Skeletal muscle satellite cell (primary cell): Measurements from ENCODE around the gene MYLK4.

ENCODE experiments used
- H3K27me3 ChIP-seq: 2 replicates; pipeline ENCODE4 v1.7.0; 2013; ENCODE audit warnings: low read length; ENCODE audit not compliant: control insufficient read depth, insufficient read depth
- H3K36me3 ChIP-seq: 2 replicates; pipeline ENCODE4 v1.7.0; 2013; ENCODE audit warnings: mild to moderate bottlenecking, control low read depth, low read length; ENCODE audit not compliant: insufficient read depth
- H3K4me1 ChIP-seq: 2 replicates; pipeline ENCODE4 v1.7.0; 2013; ENCODE audit warnings: low read length; ENCODE audit not compliant: control insufficient read depth, insufficient read depth
- H3K4me2 ChIP-seq: 2 replicates; pipeline ENCODE4 v1.7.0; 2013; ENCODE audit warnings: mild to moderate bottlenecking, low read length
- H3K4me3 ChIP-seq: 2 replicates; pipeline ENCODE4 v1.7.0; 2013; ENCODE audit warnings: low read length
- H3K9ac ChIP-seq: 2 replicates; pipeline ENCODE4 v1.7.0; 2013; ENCODE audit warnings: mild to moderate bottlenecking, low read depth, low read length, moderate library complexity
- H3K9me3 ChIP-seq: replicated peaks from 2 replicates; pipeline ENCODE4 v1.7.0; 2013; ENCODE audit warnings: mild to moderate bottlenecking, control low read depth, low read length

Gene MYLK4

DNA sequence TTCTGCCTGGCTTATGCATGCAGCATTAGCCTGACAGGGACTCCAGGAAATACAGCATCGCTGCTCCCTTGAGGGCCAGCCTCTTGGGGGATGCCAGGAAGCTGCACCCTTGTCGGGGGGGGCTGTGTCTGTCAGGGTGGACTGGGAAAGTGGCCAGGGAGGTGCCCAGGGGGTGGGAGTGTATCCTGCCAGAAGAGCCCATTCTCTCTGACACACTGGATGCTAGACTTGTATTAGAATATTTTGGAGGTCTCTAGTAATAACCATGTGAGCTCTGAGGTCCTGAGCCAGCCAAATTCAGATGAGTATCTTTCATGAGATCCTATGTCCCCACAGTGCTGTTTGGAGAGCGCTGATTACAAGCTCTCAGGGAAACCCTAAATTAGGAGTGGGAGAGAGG lies 89.1 kb downstream of the MYLK4 start:
- Histone ChIP-seq H3K4me2 (no peak overlapping the region), H3K27me3 (no peaks in the 10 kb centered on the region), H3K9ac (no peak overlapping the region)

DNA sequence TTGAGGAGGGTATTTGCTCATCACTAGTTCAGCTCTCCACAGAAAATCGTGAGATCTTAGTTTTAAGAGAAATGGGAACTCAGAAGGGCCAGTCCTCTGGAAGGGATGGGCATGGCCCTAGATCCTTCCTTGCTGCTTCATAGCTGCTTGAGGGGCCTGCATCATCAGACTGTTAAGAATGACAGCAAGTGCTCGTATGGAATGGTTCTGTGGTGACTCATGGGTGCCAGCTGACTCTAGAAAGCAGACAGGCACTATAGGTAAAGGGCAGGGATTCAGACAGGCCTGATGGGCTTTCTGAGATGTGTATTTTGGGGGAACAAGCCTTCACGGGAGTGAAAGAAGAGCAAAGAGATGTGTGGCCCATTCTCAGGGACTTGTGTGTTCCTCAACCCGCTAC lies 90.8 kb downstream of the MYLK4 start:
- Histone ChIP-seq H3K4me1 (no peaks in the 10 kb centered on the region), H3K4me3 (no peak overlapping the region), H3K36me3 (no peaks in the 10 kb centered on the region), H3K27me3 (no peaks in the 10 kb centered on the region), H3K9me3 (peaks cover 3% of the 10 kb centered on the region), H3K4me2 (no peak overlapping the region), H3K9ac (no peak overlapping the region)

More for the DNA sequence above, 89.1 kb downstream of the MYLK4 start:
- H3K9me3 ChIP-seq = peaks cover 3% of the 10 kb centered on the region
- peaks cover 8% of the 10 kb centered on the region for H3K4me1 ChIP-seq
- H3K4me3 ChIP-seq = no peak overlapping the region
- no peaks in the 10 kb centered on the region for H3K36me3 ChIP-seq

DNA sequence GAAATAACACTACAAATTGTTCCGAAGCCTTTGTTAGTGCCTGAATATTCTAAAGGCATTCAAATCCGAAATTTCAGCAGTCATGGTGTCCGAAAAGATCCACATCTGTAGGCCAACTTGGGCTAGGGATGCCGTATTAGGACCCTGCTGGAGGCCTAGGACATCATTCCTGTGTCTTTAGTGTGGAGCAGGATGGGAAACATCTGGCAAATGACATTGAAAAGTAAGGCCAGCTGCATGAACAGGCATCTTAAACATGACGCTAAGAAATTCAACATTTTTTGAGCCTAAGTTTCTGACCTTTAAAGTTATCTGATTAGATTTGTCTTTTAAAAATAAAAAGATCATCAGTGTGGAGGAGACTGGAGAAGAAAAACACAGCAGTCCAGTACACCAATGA lies 91.3 kb downstream of the MYLK4 start:
- Histone ChIP-seq H3K4me3 (no peak overlapping the region), H3K9me3 (peaks cover 3% of the 10 kb centered on the region), H3K36me3 (no peaks in the 10 kb centered on the region), H3K9ac (no peak overlapping the region), H3K4me2 (no peak overlapping the region), H3K27me3 (no peaks in the 10 kb centered on the region), H3K4me1 (no peaks in the 10 kb centered on the region)

DNA sequence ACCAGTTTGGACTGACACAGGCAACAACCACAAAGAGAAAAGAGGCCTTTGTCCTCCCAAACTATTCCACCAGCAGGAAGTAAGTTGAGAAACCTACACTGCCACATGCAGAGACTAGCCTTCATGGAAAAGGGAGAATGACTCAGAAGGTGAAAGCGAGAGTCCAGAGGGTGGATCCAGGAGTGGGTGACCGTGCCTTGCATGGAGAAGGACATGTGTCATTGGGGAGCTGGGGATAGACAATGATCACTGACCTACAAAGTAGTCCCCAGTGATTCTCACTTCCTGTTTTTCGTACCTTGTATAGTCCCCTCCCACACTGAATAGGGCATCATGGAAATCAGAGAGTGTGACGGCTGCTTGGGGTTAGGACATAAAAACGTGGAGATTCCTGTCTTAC lies 91.9 kb downstream of the MYLK4 start:
- peaks cover 3% of the 10 kb centered on the region for H3K9me3 ChIP-seq
- no peak overlapping the region for H3K9ac ChIP-seq
- no peaks in the 10 kb centered on the region for H3K27me3 ChIP-seq
- no peak overlapping the region for H3K4me3 ChIP-seq
- no peaks in the 10 kb centered on the region for H3K4me1 ChIP-seq
- no peaks in the 10 kb centered on the region for H3K36me3 ChIP-seq
- H3K4me2 ChIP-seq = no peak overlapping the region

DNA sequence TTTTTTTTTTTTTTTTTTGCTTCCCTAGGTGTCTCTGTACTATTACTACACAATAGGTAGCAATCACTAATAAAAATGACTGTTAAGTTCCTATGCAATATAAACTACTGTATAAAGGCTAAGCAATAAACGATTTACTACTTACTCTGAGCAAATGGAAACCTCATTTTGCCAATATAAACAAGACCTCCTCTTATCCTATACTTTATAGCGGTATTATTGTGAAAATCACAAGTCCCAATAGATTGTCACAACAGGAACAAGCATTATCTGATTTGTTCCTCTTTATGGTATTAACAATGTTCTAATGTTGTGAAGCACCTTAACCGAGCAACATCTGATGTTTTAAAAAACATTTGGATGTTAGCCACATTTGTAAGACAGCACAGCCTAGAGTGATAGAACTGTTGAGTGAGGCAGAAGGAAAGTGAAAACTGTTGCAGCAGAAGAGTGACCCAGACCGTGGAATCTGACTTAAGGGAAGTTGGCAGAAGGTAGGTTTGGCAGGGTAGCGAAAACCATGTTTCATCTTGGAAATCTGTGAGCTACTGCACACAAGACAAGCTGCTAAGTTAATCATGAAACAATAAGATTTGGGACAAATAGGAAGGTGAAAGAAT lies 94.2 kb downstream of the MYLK4 start:
- no peaks in the 10 kb centered on the region for H3K36me3 ChIP-seq
- no peak overlapping the region for H3K4me3 ChIP-seq
- no peaks in the 10 kb centered on the region for H3K4me1 ChIP-seq
- no peak overlapping the region for H3K4me2 ChIP-seq
- H3K27me3 ChIP-seq = no peaks in the 10 kb centered on the region
- H3K9ac ChIP-seq = no peak overlapping the region
- H3K9me3 ChIP-seq = no peaks in the 10 kb centered on the region

DNA sequence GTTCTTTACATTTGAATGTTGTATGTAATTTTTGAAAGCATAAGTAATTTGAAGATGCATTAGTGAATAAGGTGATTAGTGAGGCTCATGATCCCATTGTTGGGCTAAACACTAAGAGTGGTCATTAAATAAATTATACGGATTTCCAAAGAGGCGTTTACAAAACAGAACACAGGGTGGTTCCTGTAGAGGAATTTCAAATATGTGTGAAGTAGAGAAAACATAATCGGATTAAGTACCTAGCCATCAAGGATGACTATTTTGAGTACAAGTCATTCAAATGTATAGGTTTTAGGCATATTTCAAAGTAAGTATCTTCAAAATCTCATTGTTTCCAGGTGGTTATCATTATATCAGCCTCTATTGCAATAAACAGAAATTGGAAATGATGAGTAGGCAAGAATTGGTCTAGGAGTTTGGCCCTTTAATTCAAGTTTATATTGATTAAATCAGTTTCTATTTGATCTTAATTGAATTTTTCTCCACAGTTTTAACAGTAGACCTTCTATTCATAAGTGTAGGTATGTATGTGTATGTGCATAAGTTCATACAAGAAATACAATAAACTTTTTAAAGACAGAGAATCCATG lies 94.8 kb downstream of the MYLK4 start:
- H3K36me3 ChIP-seq = no peaks in the 10 kb centered on the region
- H3K4me2 ChIP-seq = no peak overlapping the region
- H3K4me1 ChIP-seq = no peaks in the 10 kb centered on the region

DNA sequence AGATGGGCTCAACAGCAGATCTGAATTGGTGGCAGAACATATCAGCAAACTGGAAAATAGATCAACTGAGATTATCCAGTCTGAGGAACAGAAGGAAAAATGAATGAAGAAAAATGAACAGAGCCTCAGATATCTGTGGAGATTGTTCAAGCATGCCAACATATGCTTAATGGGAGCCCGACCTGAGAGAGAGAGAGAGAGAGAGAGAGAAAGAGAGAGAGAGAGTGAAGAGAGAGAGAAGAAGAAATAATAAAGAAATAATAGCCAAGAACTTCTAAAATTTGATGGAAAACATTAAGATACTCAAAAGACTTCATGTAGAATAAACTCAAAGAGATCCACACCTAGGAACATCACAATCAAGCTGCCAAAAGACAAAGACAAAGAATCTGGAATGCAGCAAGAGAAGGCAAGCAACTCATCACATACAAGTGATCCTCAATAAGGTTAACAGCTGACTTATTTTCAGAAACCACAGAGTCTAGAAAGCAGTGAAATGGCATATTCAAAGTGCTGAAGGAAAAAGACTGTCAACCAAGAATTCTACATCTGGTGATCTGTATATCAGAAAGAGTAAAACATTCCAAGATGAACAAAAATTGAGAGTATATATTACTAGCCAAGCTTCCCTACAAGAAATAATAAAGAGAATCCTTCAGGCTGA lies 97.2 kb downstream of the MYLK4 start:
- H3K4me3 ChIP-seq = no peak overlapping the region
- no peaks in the 10 kb centered on the region for H3K9me3 ChIP-seq
- peaks cover 1% of the 10 kb centered on the region for H3K27me3 ChIP-seq
- no peaks in the 10 kb centered on the region for H3K4me1 ChIP-seq
- no peak overlapping the region for H3K9ac ChIP-seq
- no peaks in the 10 kb centered on the region for H3K36me3 ChIP-seq
- H3K4me2 ChIP-seq = no peak overlapping the region

More for the DNA sequence above, 94.8 kb downstream of the MYLK4 start:
- Histone ChIP-seq H3K4me3 (no peak overlapping the region), H3K27me3 (no peaks in the 10 kb centered on the region), H3K9me3 (no peaks in the 10 kb centered on the region), H3K9ac (no peak overlapping the region)

DNA sequence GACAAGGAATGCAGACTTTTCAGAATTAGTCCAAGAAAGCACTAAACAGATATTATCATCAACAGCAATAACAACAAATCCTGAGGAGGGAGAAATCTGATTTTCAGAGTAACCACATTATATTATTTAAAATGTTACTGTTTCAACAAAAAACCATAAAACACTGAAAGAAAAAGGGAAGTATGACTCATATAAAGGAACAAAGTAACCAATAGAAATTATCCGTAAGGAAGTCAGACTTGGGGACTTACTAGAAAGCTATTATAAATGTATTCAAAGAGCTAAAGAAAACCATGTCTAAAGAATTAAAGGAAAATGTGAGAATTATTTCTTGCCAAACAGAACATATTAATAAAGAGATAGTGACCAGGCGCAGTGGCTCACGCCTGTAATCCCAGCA lies 98.1 kb downstream of the MYLK4 start:
- Histone ChIP-seq H3K9me3 (no peaks in the 10 kb centered on the region), H3K36me3 (no peaks in the 10 kb centered on the region), H3K4me2 (no peak overlapping the region), H3K27me3 (peaks cover 5% of the 10 kb centered on the region), H3K9ac (no peak overlapping the region), H3K4me3 (no peak overlapping the region), H3K4me1 (no peaks in the 10 kb centered on the region)

DNA sequence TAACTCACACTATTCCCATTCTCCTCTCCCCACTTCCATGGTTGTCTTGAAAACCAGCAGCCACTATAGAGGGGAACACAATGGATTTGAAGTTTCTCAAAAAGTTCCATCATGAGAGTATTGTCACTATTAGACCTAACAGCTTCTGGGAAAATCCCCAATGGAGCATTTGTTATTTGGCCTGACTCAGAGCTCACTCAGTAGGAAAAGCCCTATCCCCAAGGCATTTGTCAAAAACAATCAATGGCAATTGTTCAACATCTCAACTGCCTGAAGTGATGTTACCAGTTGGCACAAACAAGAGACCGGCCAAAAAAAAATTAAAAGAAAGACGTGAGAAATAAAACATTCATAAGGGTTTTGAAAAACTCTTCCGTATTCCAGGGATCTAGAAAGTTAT lies 98.8 kb downstream of the MYLK4 start:
- Histone ChIP-seq H3K9me3 (no peaks in the 10 kb centered on the region), H3K4me3 (no peak overlapping the region), H3K4me1 (no peaks in the 10 kb centered on the region), H3K36me3 (no peaks in the 10 kb centered on the region), H3K4me2 (no peak overlapping the region), H3K27me3 (peaks cover 5% of the 10 kb centered on the region), H3K9ac (no peak overlapping the region)

DNA sequence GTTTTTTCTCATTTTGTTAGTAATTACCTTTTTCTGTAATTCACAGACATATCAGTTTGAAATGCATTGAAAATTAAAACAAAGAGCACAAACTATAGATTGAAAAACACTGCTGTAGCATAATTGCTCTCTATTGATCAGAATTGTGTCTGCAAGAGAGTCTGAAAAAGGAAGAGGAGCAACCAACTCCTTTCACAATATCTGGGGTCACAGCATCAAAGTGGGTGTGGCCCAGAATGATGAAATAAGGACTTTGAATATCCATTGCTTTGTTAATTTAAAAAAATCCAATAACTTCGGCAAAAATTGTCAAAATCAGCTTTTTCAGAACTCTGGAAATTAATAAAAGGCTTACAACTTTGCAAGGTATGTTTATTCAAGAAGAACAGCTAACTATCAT lies 99.2 kb downstream of the MYLK4 start:
- Histone ChIP-seq H3K4me2 (no peak overlapping the region), H3K9me3 (no peaks in the 10 kb centered on the region), H3K4me1 (no peaks in the 10 kb centered on the region), H3K9ac (no peak overlapping the region), H3K4me3 (no peak overlapping the region), H3K27me3 (peaks cover 5% of the 10 kb centered on the region), H3K36me3 (no peaks in the 10 kb centered on the region)

DNA sequence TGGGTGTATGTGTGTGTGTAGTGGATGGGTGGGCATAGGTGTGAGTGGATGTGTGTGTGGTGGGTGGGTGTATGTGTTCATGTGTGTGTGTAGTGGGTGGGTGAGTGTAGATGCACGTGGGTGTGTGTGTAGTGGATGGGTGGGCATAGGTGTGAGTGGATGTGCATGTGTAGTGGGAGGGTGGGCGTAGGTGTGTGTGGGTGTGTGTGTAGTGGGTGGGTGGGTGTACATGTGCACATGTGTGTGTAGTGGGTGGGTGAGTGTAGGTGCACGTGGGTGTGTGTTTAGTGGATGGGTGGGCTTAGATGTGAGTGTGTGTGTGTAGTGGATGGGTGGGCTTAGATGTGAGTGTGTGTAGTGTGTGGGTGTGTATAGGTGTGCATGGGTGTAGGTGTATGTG lies 104.4 kb downstream of the MYLK4 start:
- H3K4me2 ChIP-seq = no peak overlapping the region

More for the DNA sequence above, 104.4 kb downstream of the MYLK4 start:
- Histone ChIP-seq H3K9me3 (no peaks in the 10 kb centered on the region), H3K36me3 (no peaks in the 10 kb centered on the region), H3K27me3 (peaks cover 46% of the 10 kb centered on the region), H3K4me3 (no peak overlapping the region), H3K9ac (no peak overlapping the region), H3K4me1 (no peaks in the 10 kb centered on the region)
